ENCODE measurements around the gene IDH2.

IDH2 gene

GRCh38 chr15:90053685-90054466 is 48.4 kb downstream of the IDH2 start:
- ATAC-seq = no peak
- TF ChIP-seq ZNF8 (CRISPR knock-in tag; IDR thresholded peaks at IDR 0.05) (no peak), CSRNP3 (CRISPR knock-in tag; IDR thresholded peaks at IDR 0.05) (no peak), POU6F1 (CRISPR knock-in tag; IDR thresholded peaks at IDR 0.05; ENCODE audit: borderline replicate concordance, low read depth) (no peak), PPARA (CRISPR knock-in tag; IDR thresholded peaks at IDR 0.05; ENCODE audit: borderline replicate concordance) (no peak), ZFP30 (CRISPR knock-in tag; IDR thresholded peaks at IDR 0.05) (no peak), ESRRG (CRISPR knock-in tag; IDR thresholded peaks at IDR 0.05) (no peak)

- TF ChIP-seq ISL1 (CRISPR knock-in tag; IDR thresholded peaks at IDR 0.05) (no peak), ARNTL (CRISPR knock-in tag; IDR thresholded peaks at IDR 0.05; ENCODE audit: borderline replicate concordance, low read depth) (no peak), ZC3H10 (CRISPR knock-in tag; IDR thresholded peaks at IDR 0.05) (no peak), TOX (CRISPR knock-in tag; IDR thresholded peaks at IDR 0.05; ENCODE audit: borderline replicate concordance) (no peak), PPARA (CRISPR knock-in tag; IDR thresholded peaks at IDR 0.05; ENCODE audit: borderline replicate concordance) (no peak), PATZ1 (CRISPR knock-in tag; IDR thresholded peaks at IDR 0.05; ENCODE audit: borderline replicate concordance) (no peak)
- no peak for ATAC-seq
Measured at GRCh38 chr15:90051874-90052273, 50.4 kb downstream of the IDH2 start.

- no peak for ATAC-seq
- no peak for TF ChIP-seq CSDC2 (CRISPR knock-in tag; IDR thresholded peaks at IDR 0.05)
- no peak for TF ChIP-seq ESRRG (CRISPR knock-in tag; IDR thresholded peaks at IDR 0.05)
- no peak for TF ChIP-seq POU6F1 (CRISPR knock-in tag; IDR thresholded peaks at IDR 0.05; ENCODE audit: borderline replicate concordance, low read depth)
- no peak for TF ChIP-seq SNAI2 (CRISPR knock-in tag; IDR thresholded peaks at IDR 0.05)
- no peak for TF ChIP-seq ZFP30 (CRISPR knock-in tag; IDR thresholded peaks at IDR 0.05)
- no peak for TF ChIP-seq ZNF8 (CRISPR knock-in tag; IDR thresholded peaks at IDR 0.05)
- TF ChIP-seq GLIS3 (CRISPR knock-in tag; IDR thresholded peaks at IDR 0.05) = no peak
- no peak for TF ChIP-seq PATZ1 (CRISPR knock-in tag; IDR thresholded peaks at IDR 0.05; ENCODE audit: borderline replicate concordance)
- TF ChIP-seq ARNTL (CRISPR knock-in tag; IDR thresholded peaks at IDR 0.05; ENCODE audit: borderline replicate concordance, low read depth) = no peak
- TF ChIP-seq TCF4 (CRISPR knock-in tag; IDR thresholded peaks at IDR 0.05; ENCODE audit: borderline replicate concordance) = no peak
- TF ChIP-seq TOX (CRISPR knock-in tag; IDR thresholded peaks at IDR 0.05; ENCODE audit: borderline replicate concordance) = no peak
- TF ChIP-seq ZC3H10 (CRISPR knock-in tag; IDR thresholded peaks at IDR 0.05) = no peak
- no peak for TF ChIP-seq ISL1 (CRISPR knock-in tag; IDR thresholded peaks at IDR 0.05)
- no peak for TF ChIP-seq RARB (CRISPR knock-in tag; IDR thresholded peaks at IDR 0.05)
- TF ChIP-seq ZNF70 (CRISPR knock-in tag; IDR thresholded peaks at IDR 0.05) = no peak
- TF ChIP-seq TSHZ2 (CRISPR knock-in tag; IDR thresholded peaks at IDR 0.05) = no peak
- TF ChIP-seq BACH2 (CRISPR knock-in tag; IDR thresholded peaks at IDR 0.05; ENCODE audit: borderline replicate concordance) = no peak
- no peak for TF ChIP-seq PPARA (CRISPR knock-in tag; IDR thresholded peaks at IDR 0.05; ENCODE audit: borderline replicate concordance)
- TF ChIP-seq ZFP3 (CRISPR knock-in tag; IDR thresholded peaks at IDR 0.05) = no peak
Measured at GRCh38 chr15:90049666-90050604, 52.3 kb downstream of the IDH2 start.
